Measurements from ENCODE around the gene NADK.
A peak's percentile ranks its signal among the peaks of the same experiment; 100 is the strongest.
"Not testable (repeated sequence)": the region's sequence is repeated elsewhere in the genome, so short reads cannot be mapped to it uniquely, and the experiment has no call there.

The NADK gene

GRCh38 chr1:1742529-1742928 lies 35.7 kb downstream of the NADK start:
- DNase-seq: not testable (repeated sequence)

GRCh38 chr1:1741013-1741412 lies 37.3 kb downstream of the NADK start:
- DNase-seq: peak; percentile 92

GRCh38 chr1:1738799-1739337 lies 39.4 kb downstream of the NADK start:
- not testable (repeated sequence) for DNase-seq

- not testable (repeated sequence) for DNase-seq
These were observed 40.3 kb downstream of the NADK start for GRCh38 chr1:1737675-1738590.

- DNase-seq: no peak
These were observed 45.9 kb downstream of the NADK start for GRCh38 chr1:1732381-1732780.

- no peak for DNase-seq
These were observed 47.4 kb downstream of the NADK start for GRCh38 chr1:1730870-1731269.

- not testable (repeated sequence) for DNase-seq
These were observed 48.0 kb downstream of the NADK start for GRCh38 chr1:1730230-1730629.

GRCh38 chr1:1729116-1729816 lies 49.0 kb downstream of the NADK start:
- not testable (repeated sequence) for DNase-seq

GRCh38 chr1:1728308-1729005 lies 49.8 kb downstream of the NADK start:
- DNase-seq: not testable (repeated sequence)

- DNase-seq: not testable (repeated sequence)
These were observed 51.1 kb downstream of the NADK start for GRCh38 chr1:1727131-1727651.

GRCh38 chr1:1726088-1726487 lies 52.2 kb downstream of the NADK start:
- not testable (repeated sequence) for DNase-seq

GRCh38 chr1:1724035-1724864 lies 54.0 kb downstream of the NADK start, which contains the start of gene CDK11A:
TSS of gene CDK11A (minus strand) at chr1:1724357. CDS start at chr1:1722818, 1,539 bp downstream.
- DNase-seq: peak; percentile 100

GRCh38 chr1:1721201-1721600 lies 57.1 kb downstream of the NADK start:
- no peak for DNase-seq

GRCh38 chr1:1715109-1715883 lies 63.0 kb downstream of the NADK start:
- not testable (repeated sequence) for DNase-seq

- not testable (repeated sequence) for DNase-seq
These were observed 70.4 kb downstream of the NADK start for GRCh38 chr1:1707897-1708296.

GRCh38 chr1:1707241-1707640 lies 71.0 kb downstream of the NADK start:
- not testable (repeated sequence) for DNase-seq

GRCh38 chr1:1705623-1706022 lies 72.6 kb downstream of the NADK start:
- not testable (repeated sequence) for DNase-seq

- DNase-seq: not testable (repeated sequence)
These were observed 73.8 kb downstream of the NADK start for GRCh38 chr1:1704284-1704957.

GRCh38 chr1:1703796-1704195 lies 74.5 kb downstream of the NADK start:
- DNase-seq: no peak

GRCh38 chr1:1702506-1702905 lies 75.8 kb downstream of the NADK start:
- DNase-seq: not testable (repeated sequence)
